ENCODE measurements around the gene DSP.

Gene DSP

DNA sequence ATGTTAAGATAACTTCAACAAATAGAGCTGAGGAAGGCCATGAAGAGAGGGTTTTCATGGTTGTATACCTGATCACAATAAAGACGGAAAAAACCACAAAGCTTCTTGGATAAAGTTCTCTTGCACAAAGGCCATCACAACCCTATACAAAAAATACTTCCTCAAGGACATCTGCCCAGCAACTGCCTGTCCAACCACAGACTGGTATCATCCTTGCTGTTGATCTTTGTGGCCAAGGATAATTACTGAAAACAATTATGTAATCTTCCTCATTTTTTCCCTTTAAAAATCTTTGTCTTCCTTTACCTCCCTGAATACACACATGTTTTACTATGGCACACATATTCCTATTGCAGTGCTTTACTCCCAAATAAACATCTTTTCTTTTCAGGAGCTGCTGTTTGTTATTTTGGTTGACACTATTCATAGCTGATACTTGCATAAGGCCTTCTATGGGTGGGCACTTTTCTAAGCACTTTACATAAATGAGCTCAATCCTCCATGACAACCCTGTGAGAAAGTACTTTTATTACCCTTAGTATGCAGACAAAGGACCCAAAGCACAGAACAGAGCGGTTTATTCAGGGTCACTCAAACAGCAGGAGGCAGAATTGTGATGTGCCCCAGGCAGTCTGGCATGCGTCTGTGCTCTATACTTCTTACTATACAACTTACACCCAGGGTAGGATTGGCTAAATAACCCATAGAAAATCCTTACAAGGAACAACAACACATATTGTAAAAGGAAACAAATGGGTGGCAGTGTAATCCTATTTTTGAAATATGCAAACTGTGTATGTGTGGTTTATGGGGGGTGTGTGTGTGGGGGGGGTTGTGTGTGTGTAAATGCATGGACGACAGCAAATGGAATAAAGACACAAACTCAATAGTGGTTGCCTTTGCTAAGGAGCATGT, 83.6 kb downstream of the DSP start:
- Histone ChIP-seq H3K9me3 (replicated peaks in 1 of 11) (no peaks in the 10 kb centered on the region), H3K27ac (peak overlapping the region in 5 of 11 experiments; percentile 12 to 48 (median 44); a peak in 8 of 22 replicates), H3K9ac (peak overlapping the region in 1 of 11 experiments; percentile 16; a peak in 1 of 22 replicates), H3K4me3 (no peak overlapping the region), H3K4me1 (peaks cover 0 to 16% (median 10%) of the 10 kb centered on the region in 10 experiments; a peak in 11 of 20 replicates), H3K36me3 (no peaks in the 10 kb centered on the region), H3K27me3 (no peaks in the 10 kb centered on the region), H3K4me2 (peak overlapping the region in 6 of 11 experiments; percentile 13 to 64 (median 28); a peak in 11 of 22 replicates), H4K20me1 (no peaks in the 10 kb centered on the region)
- no peak for TF ChIP-seq Cebpa-rat (IDR thresholded peaks at IDR 0.05)

DNA sequence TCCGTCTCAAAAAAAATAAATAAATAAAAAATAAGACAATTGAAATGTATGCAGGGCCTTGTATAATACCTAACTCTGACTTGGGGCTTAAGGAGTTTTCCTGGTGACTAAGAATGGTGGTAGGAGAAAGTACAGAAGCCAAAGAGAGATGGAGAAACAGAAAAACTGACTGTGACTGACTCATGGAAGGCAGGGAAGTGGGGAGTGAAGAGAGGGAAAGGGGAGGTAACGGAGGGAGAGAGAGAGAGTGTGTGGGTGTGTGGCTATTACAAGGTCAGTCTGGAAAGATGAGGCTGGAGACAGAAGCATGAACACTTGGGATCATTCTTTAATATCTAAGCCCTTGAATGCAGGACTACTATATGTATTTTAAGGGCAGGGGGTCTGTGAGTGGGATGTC, 87.0 kb downstream of the DSP start:
- no peak for TF ChIP-seq Cebpa-rat (IDR thresholded peaks at IDR 0.05)
- Histone ChIP-seq H3K4me2 (no peak overlapping the region), H3K27ac (no peak overlapping the region), H3K9ac (no peak overlapping the region), H4K20me1 (no peaks in the 10 kb centered on the region), H3K4me3 (no peak overlapping the region), H3K27me3 (no peaks in the 10 kb centered on the region), H3K36me3 (no peaks in the 10 kb centered on the region), H3K9me3 (replicated peaks in 1 of 11) (no peaks in the 10 kb centered on the region), H3K4me1 (peaks cover 0 to 16% (median 10%) of the 10 kb centered on the region in 10 experiments; a peak in 11 of 20 replicates)

DNA sequence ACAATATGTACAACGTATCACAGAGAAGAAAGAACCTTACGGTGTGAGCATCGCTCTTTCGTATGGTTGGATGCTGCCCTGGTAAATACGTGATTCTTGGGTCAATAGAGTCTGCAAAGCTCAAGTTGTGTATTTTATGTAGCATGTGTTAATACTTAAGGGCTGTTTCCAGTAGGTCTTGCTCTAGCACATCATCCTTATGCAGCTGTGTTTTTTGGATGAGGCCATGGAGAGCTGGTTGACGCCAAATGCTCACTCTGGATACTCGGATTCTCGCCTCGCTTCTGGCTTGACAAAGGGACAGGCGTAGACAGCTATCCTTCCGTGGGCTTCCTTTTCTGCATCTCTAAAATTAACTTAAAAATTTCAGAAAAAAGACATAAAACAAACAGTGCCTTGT, 87.4 kb downstream of the DSP start:
- no peaks in the 10 kb centered on the region for H3K9me3 ChIP-seq (replicated peaks in 1 of 11)
- no peak overlapping the region for H3K27ac ChIP-seq
- no peaks in the 10 kb centered on the region for H4K20me1 ChIP-seq
- peaks cover 0 to 16% (median 10%) of the 10 kb centered on the region in 10 experiments; a peak in 11 of 20 replicates for H3K4me1 ChIP-seq
- no peaks in the 10 kb centered on the region for H3K27me3 ChIP-seq
- no peak overlapping the region for H3K4me3 ChIP-seq
- H3K4me2 ChIP-seq, result no peak overlapping the region
- no peak overlapping the region for H3K9ac ChIP-seq
- TF ChIP-seq Cebpa-rat (IDR thresholded peaks at IDR 0.05), result no peak
- H3K36me3 ChIP-seq, result no peaks in the 10 kb centered on the region

DNA sequence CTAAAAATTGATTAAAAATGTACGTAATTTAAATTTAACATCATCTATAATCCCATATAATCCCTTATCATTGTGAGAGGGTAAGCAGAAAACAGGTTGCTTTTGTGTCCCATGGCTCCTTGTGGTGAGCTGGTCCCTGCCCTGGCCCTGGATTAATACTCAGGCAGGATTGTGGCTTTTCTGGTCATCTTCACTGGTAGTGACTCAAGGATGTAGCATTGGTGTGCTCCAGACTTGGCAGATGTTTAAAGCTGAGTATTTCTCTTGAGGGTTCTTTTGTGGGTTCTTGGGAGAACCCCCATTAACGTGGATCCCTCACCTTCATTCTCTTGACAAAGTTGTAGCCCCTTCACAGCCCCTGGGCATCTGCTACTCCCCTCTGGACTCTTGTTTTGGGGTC, 87.8 kb downstream of the DSP start:
- Histone ChIP-seq H4K20me1 (no peaks in the 10 kb centered on the region), H3K27me3 (no peaks in the 10 kb centered on the region), H3K9ac (no peak overlapping the region), H3K4me1 (peaks cover 0 to 12% (median 9%) of the 10 kb centered on the region in 10 experiments; a peak in 11 of 20 replicates), H3K36me3 (no peaks in the 10 kb centered on the region), H3K4me3 (no peak overlapping the region), H3K9me3 (replicated peaks in 1 of 11) (no peaks in the 10 kb centered on the region), H3K27ac (no peak overlapping the region), H3K4me2 (no peak overlapping the region)
- TF ChIP-seq Cebpa-rat (IDR thresholded peaks at IDR 0.05), result no peak

DNA sequence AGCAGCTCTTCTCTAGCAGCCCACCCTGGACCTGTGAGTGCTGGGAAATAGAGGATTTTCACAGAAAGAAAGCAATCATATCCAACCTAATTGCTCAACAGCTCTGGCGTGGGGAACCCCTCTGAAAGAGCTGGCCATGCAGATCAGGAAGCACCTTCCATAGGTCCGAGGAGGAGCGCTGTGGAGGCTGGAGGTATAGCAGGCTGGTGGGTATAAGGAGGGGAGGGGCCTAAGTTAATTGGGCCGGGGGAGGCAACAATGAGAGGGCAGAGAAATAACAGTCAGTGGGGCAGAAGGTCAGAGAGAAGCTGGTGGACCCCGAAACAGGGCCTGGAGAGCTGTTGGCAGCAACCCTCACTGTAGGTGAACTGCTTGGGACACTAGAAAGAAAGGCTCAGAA, 89.3 kb downstream of the DSP start:
- Histone ChIP-seq H3K9ac (no peak overlapping the region), H3K36me3 (no peaks in the 10 kb centered on the region), H3K4me1 (no peaks in the 10 kb centered on the region), H3K4me2 (no peak overlapping the region), H4K20me1 (no peaks in the 10 kb centered on the region), H3K27ac (no peak overlapping the region), H3K9me3 (replicated peaks in 1 of 11) (0 out of 22 replicates have a peak, but pooled peaks cover 0 to 5% (median 0%) of the 10 kb centered on the region in 11 experiments), H3K4me3 (no peak overlapping the region), H3K27me3 (no peaks in the 10 kb centered on the region)
- TF ChIP-seq Cebpa-rat (IDR thresholded peaks at IDR 0.05), result no peak

DNA sequence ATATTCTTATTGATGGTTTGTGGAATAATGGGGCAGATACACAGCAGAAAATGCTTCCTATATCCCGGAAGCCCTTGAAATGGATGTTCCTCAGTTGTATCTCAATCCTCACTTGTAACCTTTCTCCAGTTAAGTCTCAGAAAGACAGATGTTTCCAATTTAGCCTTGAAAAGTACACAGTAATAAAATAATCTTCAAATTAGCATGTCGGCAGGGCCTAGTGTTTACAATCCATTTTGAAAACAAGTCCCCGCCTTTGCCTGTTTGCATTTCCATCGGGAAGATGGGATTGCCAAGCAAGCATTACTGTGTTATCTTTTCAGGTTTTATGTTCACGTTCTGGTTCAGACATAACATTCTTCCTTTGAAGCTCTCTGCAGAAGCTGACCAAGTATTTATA, 90.0 kb downstream of the DSP start:
- H3K9me3 ChIP-seq (replicated peaks in 1 of 11), result 0 out of 22 replicates have a peak, but pooled peaks cover 0 to 5% (median 0%) of the 10 kb centered on the region in 11 experiments
- no peaks in the 10 kb centered on the region for H3K27me3 ChIP-seq
- H3K27ac ChIP-seq, result no peak overlapping the region
- no peaks in the 10 kb centered on the region for H3K36me3 ChIP-seq
- H3K9ac ChIP-seq, result no peak overlapping the region
- H3K4me2 ChIP-seq, result no peak overlapping the region
- H3K4me1 ChIP-seq, result no peaks in the 10 kb centered on the region
- no peak overlapping the region for H3K4me3 ChIP-seq
- no peak for TF ChIP-seq Cebpa-rat (IDR thresholded peaks at IDR 0.05)
- no peaks in the 10 kb centered on the region for H4K20me1 ChIP-seq

DNA sequence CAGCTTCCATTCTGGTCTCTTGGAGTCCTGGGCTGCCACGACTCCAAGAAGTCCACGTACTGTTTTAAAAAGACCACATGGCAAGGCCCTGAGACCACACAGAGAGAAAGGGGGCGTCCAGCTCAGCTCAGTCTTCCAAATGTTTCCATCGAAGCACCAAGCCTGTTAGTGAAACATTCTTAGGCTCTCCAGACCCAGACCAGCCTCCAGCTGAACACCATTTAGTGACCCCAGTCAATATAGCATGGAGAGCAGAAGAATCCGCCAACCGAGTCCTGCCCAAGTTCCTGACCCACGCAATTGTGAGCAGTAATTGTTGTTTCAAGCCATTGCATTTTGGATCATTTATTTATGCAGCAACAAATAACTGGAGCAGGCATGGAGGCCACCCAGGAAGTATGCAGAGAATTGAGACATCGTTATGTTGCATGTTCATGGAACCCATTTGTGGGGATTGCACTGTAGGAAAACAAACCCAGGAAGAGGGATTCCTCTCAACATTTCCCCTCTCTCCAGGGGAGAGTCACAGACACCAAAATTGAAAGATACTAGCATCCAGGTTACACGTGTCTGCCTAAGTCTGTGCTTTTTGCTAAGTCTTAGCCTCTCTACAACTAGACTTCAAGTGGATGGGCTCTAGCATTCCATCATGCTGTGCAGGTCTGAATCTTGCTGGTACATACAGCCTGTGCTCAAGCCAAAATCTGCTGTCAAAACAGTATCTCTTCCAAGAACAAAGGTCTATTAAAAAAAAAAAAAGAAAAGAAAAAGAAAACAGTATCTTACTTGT, 91.2 kb downstream of the DSP start:
- Histone ChIP-seq H3K4me1 (no peaks in the 10 kb centered on the region), H3K9ac (no peak overlapping the region), H3K4me2 (no peak overlapping the region), H4K20me1 (no peaks in the 10 kb centered on the region), H3K27ac (no peak overlapping the region), H3K27me3 (no peaks in the 10 kb centered on the region), H3K9me3 (replicated peaks in 1 of 11) (0 out of 22 replicates have a peak, but pooled peaks cover 0 to 5% (median 0%) of the 10 kb centered on the region in 11 experiments), H3K36me3 (no peaks in the 10 kb centered on the region), H3K4me3 (no peak overlapping the region)
- no peak for TF ChIP-seq Cebpa-rat (IDR thresholded peaks at IDR 0.05)

DNA sequence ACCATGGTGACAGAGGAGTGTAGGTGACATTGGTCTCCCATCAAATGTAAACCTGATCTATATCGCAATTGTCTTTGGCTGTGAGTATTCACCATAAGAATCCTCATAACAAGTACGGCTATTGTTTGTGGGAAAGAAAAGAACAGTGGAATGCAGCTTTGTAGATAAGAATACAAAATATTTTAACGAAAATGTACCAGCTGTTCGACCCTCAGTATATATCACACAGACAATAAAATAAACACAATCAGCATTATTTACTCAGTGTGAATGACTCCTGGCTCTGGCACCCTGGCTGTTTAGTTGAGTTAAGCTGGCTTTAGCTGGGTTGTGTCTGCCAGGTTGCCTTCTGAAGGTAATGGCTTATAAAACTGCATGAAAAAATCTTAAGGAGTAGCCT, 91.9 kb downstream of the DSP start:
- Histone ChIP-seq H3K27me3 (no peaks in the 10 kb centered on the region), H3K9me3 (replicated peaks in 1 of 11) (0 out of 22 replicates have a peak, but pooled peaks cover 0 to 5% (median 0%) of the 10 kb centered on the region in 11 experiments), H3K9ac (no peak overlapping the region), H3K36me3 (no peaks in the 10 kb centered on the region), H3K4me3 (no peak overlapping the region), H3K27ac (no peak overlapping the region), H3K4me2 (no peak overlapping the region), H4K20me1 (no peaks in the 10 kb centered on the region), H3K4me1 (no peaks in the 10 kb centered on the region)
- TF ChIP-seq Cebpa-rat (IDR thresholded peaks at IDR 0.05), result no peak

DNA sequence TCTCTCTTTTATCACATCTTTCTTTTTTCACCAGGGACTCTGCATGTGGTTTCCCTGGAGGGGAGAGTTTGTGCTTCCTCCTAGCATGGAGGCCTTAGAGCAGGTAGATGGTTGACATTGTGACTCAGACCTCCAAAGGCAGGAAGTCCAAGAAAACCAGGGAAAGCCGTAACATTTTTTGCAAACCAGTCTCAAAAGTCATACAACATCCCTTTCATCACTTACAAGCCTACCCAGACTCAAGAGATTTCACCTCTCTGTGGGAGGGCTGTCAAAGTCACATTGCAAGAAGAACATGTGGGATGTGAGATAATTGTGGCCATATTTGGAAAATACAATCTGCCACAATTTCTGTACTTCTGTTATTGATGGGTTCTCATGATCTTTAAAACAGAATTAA, 94.7 kb downstream of the DSP start:
- H3K4me1 ChIP-seq, result no peaks in the 10 kb centered on the region
- H3K4me3 ChIP-seq, result no peak overlapping the region
- no peak overlapping the region for H3K4me2 ChIP-seq
- no peak for TF ChIP-seq Cebpa-rat (IDR thresholded peaks at IDR 0.05)
- H3K36me3 ChIP-seq, result no peaks in the 10 kb centered on the region
- no peaks in the 10 kb centered on the region for H3K27me3 ChIP-seq
- no peak overlapping the region for H3K27ac ChIP-seq
- H4K20me1 ChIP-seq, result no peaks in the 10 kb centered on the region
- 0 out of 22 replicates have a peak, but pooled peaks cover 0 to 5% (median 0%) of the 10 kb centered on the region in 11 experiments for H3K9me3 ChIP-seq (replicated peaks in 1 of 11)
- H3K9ac ChIP-seq, result no peak overlapping the region
